Esophagus squamous epithelium (tissue), 4 donors: ENCODE measurements around the gene ENTPD3.

Experiments used
- POLR2A ChIP-seq, 4 donors: fragments of 450-650 bp; IDR thresholded peaks; one replicate each; pipeline ENCODE4 v1.6.1; 2017; ENCODE audit warnings: antibody characterized with exemption in 4 of 4, mild to moderate bottlenecking in 4 of 4, moderate library complexity in 3 of 4
- TF ChIP-seq, protein P1 (sequence below), 6 experiments: fragments of 450-650 bp in 4 of 6; fragments of 200-600 bp in 2 of 6; sonication (generic) in 2 of 6; IDR thresholded peaks; one replicate each; pipeline ENCODE4 v1.5.1; 2016 to 2019; ENCODE audit warnings: antibody characterized with exemption in 6 of 6, mild to moderate bottlenecking in 4 of 6, moderate library complexity in 4 of 6

DNA sequence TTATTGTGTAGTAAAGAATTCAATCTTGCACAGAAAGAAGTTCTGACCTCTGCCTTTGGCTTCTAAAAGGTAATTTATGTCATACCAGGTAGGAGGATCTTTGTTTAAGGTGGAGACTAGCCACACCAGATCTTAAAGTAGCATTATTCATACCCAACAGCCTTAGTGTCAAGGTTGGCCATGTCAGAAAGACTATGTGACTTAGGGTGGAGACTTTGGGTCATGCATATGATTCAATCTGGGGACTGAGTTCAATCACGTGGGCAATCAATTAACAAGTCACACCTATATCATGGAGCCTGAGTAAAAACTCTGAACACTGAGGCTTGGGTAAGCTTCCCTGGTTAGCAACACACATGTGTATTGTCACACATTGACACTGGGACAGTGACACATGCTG, 28.5 kb upstream of the ENTPD3 start:
- TF ChIP-seq POLR2A (IDR thresholded peaks at IDR 0.05): no peak
- TF ChIP-seq, protein P1, sequence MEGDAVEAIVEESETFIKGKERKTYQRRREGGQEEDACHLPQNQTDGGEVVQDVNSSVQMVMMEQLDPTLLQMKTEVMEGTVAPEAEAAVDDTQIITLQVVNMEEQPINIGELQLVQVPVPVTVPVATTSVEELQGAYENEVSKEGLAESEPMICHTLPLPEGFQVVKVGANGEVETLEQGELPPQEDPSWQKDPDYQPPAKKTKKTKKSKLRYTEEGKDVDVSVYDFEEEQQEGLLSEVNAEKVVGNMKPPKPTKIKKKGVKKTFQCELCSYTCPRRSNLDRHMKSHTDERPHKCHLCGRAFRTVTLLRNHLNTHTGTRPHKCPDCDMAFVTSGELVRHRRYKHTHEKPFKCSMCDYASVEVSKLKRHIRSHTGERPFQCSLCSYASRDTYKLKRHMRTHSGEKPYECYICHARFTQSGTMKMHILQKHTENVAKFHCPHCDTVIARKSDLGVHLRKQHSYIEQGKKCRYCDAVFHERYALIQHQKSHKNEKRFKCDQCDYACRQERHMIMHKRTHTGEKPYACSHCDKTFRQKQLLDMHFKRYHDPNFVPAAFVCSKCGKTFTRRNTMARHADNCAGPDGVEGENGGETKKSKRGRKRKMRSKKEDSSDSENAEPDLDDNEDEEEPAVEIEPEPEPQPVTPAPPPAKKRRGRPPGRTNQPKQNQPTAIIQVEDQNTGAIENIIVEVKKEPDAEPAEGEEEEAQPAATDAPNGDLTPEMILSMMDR (IDR thresholded peaks at IDR 0.05): no peak
